Endothelial cell of umbilical vein (primary cell): ENCODE data around the gene NRXN3. TPM values are rescaled to one million over a fixed set of nuclear protein-coding genes. Genes with fewer than 3 reads are reported as not detected.

ENCODE experiments used
- BruUV-seq: library from RNA; stranded (reverse); fragments of 400-500 nt; replicated peaks from 2 replicates; lab custom pipeline; 2021; lab: Mats Ljungman, UMichigan
- CTCF ChIA-PET: fragments of 300-600, 350-600 bp; sonication (Branson Sonifier 250); formaldehyde crosslinking; loops from one replicate; lab custom pipeline; 2021; ENCODE audit warnings: antibody characterized with exemption, inconsistent platforms; lab: Charles Lee
- POLR2A ChIA-PET: fragments of 300-600, 350-600 bp; sonication (Branson Sonifier 250); formaldehyde crosslinking; loops from one replicate; lab custom pipeline; 2021; ENCODE audit warnings: antibody characterized with exemption, inconsistent platforms; lab: Charles Lee
- DNase-seq: peaks from one replicate; pipeline ENCODE4 v3.0.0-alpha.2; 2011; ENCODE audit warnings: low read depth, low spot score
- FAIRE-seq: peaks from 2 replicates; lab custom pipeline; 2011; peaks lifted over from hg19 to GRCh38; lab: Jason Lieb, UNC
- H2AFZ ChIP-seq: 2 replicates; pipeline ENCODE4 v1.6.0; 2012; ENCODE audit warnings: low read depth, low read length, control low read depth, inconsistent platforms
- H3K27ac ChIP-seq: 2 replicates; pipeline ENCODE4 v1.5.1; 2011; ENCODE audit warnings: low read depth, mild to moderate bottlenecking, control low read depth, low read length, moderate library complexity; ENCODE audit not compliant: insufficient read depth
- H3K27me3 ChIP-seq, 2 experiments: 2 replicates each; pipeline versions ENCODE4 v1.6.0 to v1.6.1; 2011; ENCODE audit warnings: low read length in 2 of 2, mixed read lengths in 1 of 2; ENCODE audit not compliant: control insufficient read depth in 2 of 2, insufficient read depth in 2 of 2
- H3K36me3 ChIP-seq, 2 experiments: 2 replicates in 1 of 2; 3 replicates in 1 of 2; pipeline ENCODE4 v1.5.1; 2011; ENCODE audit warnings: low read length in 2 of 2, mild to moderate bottlenecking in 1 of 2, moderate library complexity in 1 of 2; ENCODE audit not compliant: control insufficient read depth in 2 of 2, insufficient read depth in 2 of 2; ENCODE audit errors: extremely low read depth in 1 of 2
- H3K4me1 ChIP-seq: 3 replicates; pipeline ENCODE4 v1.5.1; 2011; ENCODE audit warnings: mild to moderate bottlenecking, low read length; ENCODE audit not compliant: control insufficient read depth, insufficient read depth; ENCODE audit errors: extremely low read depth
- H3K4me2 ChIP-seq: 2 replicates; pipeline ENCODE4 v1.6.1; 2011; ENCODE audit warnings: low read length, control low read depth, mixed read lengths; ENCODE audit not compliant: insufficient read depth
- H3K4me3 ChIP-seq, 3 experiments: fragments of 200-600 bp in 1 of 3; sonication (generic), shearing (Covaris generic) in 1 of 3; replicated peaks in 1 of 3; 2 replicates each; pipeline ENCODE4 v1.5.1; 2011 to 2016; ENCODE audit warnings: control low read depth in 3 of 3, low read length in 3 of 3, mild to moderate bottlenecking in 2 of 3, inconsistent platforms in 1 of 3, low read depth in 1 of 3, moderate library complexity in 1 of 3; ENCODE audit not compliant: insufficient read depth in 1 of 3
- H3K79me2 ChIP-seq: 2 replicates; pipeline ENCODE4 v1.6.0; 2012; ENCODE audit warnings: low read length, inconsistent platforms; ENCODE audit not compliant: control insufficient read depth, insufficient read depth
- H3K9ac ChIP-seq: replicated peaks from 2 replicates; pipeline ENCODE3; 2011; ENCODE audit warnings: low read length, control low read depth; ENCODE audit not compliant: insufficient read depth; ENCODE audit errors: extremely low read depth
- H3K9me1 ChIP-seq: replicated peaks from 3 replicates; pipeline ENCODE4 v1.6.0; 2011; ENCODE audit warnings: mild to moderate bottlenecking, low read length; ENCODE audit not compliant: control insufficient read depth, insufficient read depth; ENCODE audit errors: extremely low read depth
- H3K9me3 ChIP-seq: replicated peaks from 2 replicates; pipeline ENCODE4 v1.5.1; 2012; ENCODE audit warnings: low read length, inconsistent platforms; ENCODE audit not compliant: control insufficient read depth, insufficient read depth
- H4K20me1 ChIP-seq: replicated peaks from 2 replicates; pipeline ENCODE3; 2011; ENCODE audit warnings: mild to moderate bottlenecking, low read length; ENCODE audit not compliant: control insufficient read depth, insufficient read depth; ENCODE audit errors: extremely low read depth
- CTCF ChIP-seq, 2 donors: IDR thresholded peaks; 1 replicate in 1 of 2; 2 replicates in 1 of 2; pipeline ENCODE4 v1.5.1; 2011; ENCODE audit warnings: low read length in 2 of 2, mild to moderate bottlenecking in 2 of 2, moderate library complexity in 2 of 2, control low read depth in 1 of 2, inconsistent platforms in 1 of 2, low read depth in 1 of 2; ENCODE audit not compliant: insufficient read depth in 1 of 2; ENCODE audit errors: extremely low read depth in 1 of 2
- EZH2 ChIP-seq: IDR thresholded peaks from 2 replicates; pipeline ENCODE4 v1.6.1; 2012; ENCODE audit warnings: borderline replicate concordance, low read depth, mild to moderate bottlenecking, moderate library complexity, low read length, inconsistent platforms; ENCODE audit not compliant: severe bottlenecking
- FOS ChIP-seq: IDR thresholded peaks from 2 replicates; pipeline ENCODE4 v1.6.1; 2011; ENCODE audit warnings: mild to moderate bottlenecking, low read length, moderate library complexity, borderline replicate concordance; ENCODE audit not compliant: insufficient read depth
- GATA2 ChIP-seq: IDR thresholded peaks from 2 replicates; pipeline ENCODE4 v1.7.0; 2011; ENCODE audit warnings: low read depth, mild to moderate bottlenecking, moderate library complexity, mixed read lengths, low read length; ENCODE audit not compliant: insufficient read length, insufficient read depth
- JUN ChIP-seq: IDR thresholded peaks from 2 replicates; pipeline ENCODE4 v1.6.1; 2011; ENCODE audit warnings: borderline replicate concordance, low read depth; ENCODE audit not compliant: insufficient read length, insufficient read depth
- MYC ChIP-seq: IDR thresholded peaks from one replicate; pipeline ENCODE4 v1.6.1; 2011; ENCODE audit warnings: mild to moderate bottlenecking, low read depth, low read length
- POLR2A ChIP-seq: IDR thresholded peaks from 2 replicates; pipeline ENCODE4 v1.6.1; 2012; ENCODE audit warnings: low read depth, mild to moderate bottlenecking, control low read depth, low read length
- POLR2AphosphoS5 ChIP-seq: IDR thresholded peaks from 2 replicates; pipeline ENCODE4 v1.6.1; 2012; ENCODE audit warnings: low read depth, mild to moderate bottlenecking, control low read depth, low read length, moderate library complexity; ENCODE audit not compliant: insufficient read depth
- dilution Hi-C: fragments of 300-500 bp; cut with MboI; formaldehyde crosslinking; loops from one replicate; pipeline ENCODE4 v1.15.0; 2019; ENCODE audit warnings: low sequenced_read_pairs; ENCODE audit not compliant: extremely low pct_ligation_motif_present
- intact Hi-C: fragments of 100-400 bp; cut with micrococcal nuclease; formaldehyde crosslinking; loops from one replicate; pipeline ENCODE4 v1.10.0; 2022
- polyA plus RNA-seq, 4 experiments: library from polyadenylated mRNA; depleted of rRNA in 3 of 4; stranded (reverse) in 3 of 4; unstranded in 1 of 4; fragments of >200 nt; gene quantifications; 2 replicates each; pipeline versions ENCODE4 v1.2.1 to v1.2.3, GENCODE V29; 2011 to 2012; ENCODE audit warnings: missing spikeins in 1 of 4
- total RNA-seq: library from RNA; stranded (reverse); gene quantifications from 2 replicates; pipeline ENCODE4 v1.2.3, GENCODE V29; 2021
- TF ChIP-seq, protein P1 (sequence below): IDR thresholded peaks from 2 replicates; pipeline ENCODE4 v1.6.1; 2011; ENCODE audit not compliant: insufficient read depth, insufficient read length

NRXN3 gene
- total and polyA plus RNA-seq, 2 donors (not counting 3 experiments of a cell fraction or from before 2014, with no cell fraction given) = 0.72 to 4.2 TPM

GRCh38 chr14:79758985-79759384 is 1588.8 kb downstream of the NRXN3 start:
- Histone ChIP-seq H3K4me1 (no peaks in the 10 kb centered on the region), H2AFZ (no peak overlapping the region), H3K4me3 (no peak overlapping the region), H3K27me3 (no peaks in the 10 kb centered on the region), H3K27ac (no peak overlapping the region), H3K79me2 (no peaks in the 10 kb centered on the region), H4K20me1 (no peaks in the 10 kb centered on the region), H3K36me3 (no peaks in the 10 kb centered on the region), H3K4me2 (no peak overlapping the region), H3K9ac (no peak overlapping the region), H3K9me1 (no peaks in the 10 kb centered on the region), H3K9me3 (no peaks in the 10 kb centered on the region)
- CTCF ChIA-PET = no interaction called here
- TF ChIP-seq EZH2 = no peak
- no peak for TF ChIP-seq CTCF (IDR thresholded peaks at IDR 0.05; ENCODE audit: extremely low read depth in 1 of 2, insufficient read depth in 1 of 2, low read depth in 1 of 2, low read length in 2 of 2)
- TF ChIP-seq MYC = no peak
- TF ChIP-seq POLR2AphosphoS5 = no peak
- no peak for TF ChIP-seq FOS
- TF ChIP-seq JUN = no peak
- TF ChIP-seq POLR2A = no peak
- no peak for TF ChIP-seq GATA2
- TF ChIP-seq, protein P1, sequence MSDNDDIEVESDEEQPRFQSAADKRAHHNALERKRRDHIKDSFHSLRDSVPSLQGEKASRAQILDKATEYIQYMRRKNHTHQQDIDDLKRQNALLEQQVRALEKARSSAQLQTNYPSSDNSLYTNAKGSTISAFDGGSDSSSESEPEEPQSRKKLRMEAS = no peak
- DNase-seq = no peak
- no TSS peak for BruUV-seq
- POLR2A ChIA-PET = no interaction called here
- no peak for FAIRE-seq
- intact Hi-C loops = no loop called here
- dilution Hi-C loops = no loop called here
